Stimulated activated CD8-positive, alpha-beta memory T cell treated with anti-CD3 and anti-CD28 coated beads, Interleukin-2, amount 100 ng/mL, for 48 hours (primary cell): ENCODE results near the gene CD34.

Source experiments
- DNase-seq, 2 donors: peaks; one replicate each; pipeline ENCODE4 v3.0.0-alpha.2; 2020; ENCODE audit warnings: low read depth in 2 of 2

The CD34 gene

GRCh38 chr1:207832796-207833195 is 78.1 kb downstream of the CD34 start:
- no peak for DNase-seq

GRCh38 chr1:207831517-207832327 is 79.2 kb downstream of the CD34 start:
- DNase-seq, result peak in 1 of 2 donors; percentile 21
